G401 (cell line): ENCODE data around the gene PLA1A. TPM values are rescaled to one million over a fixed set of nuclear protein-coding genes. Genes with fewer than 3 reads are reported as not detected.

ENCODE experiments used
- DNase-seq: peaks from one replicate; pipeline ENCODE4 v3.0.0-alpha.2; 2015; ENCODE audit warnings: low spot score
- in situ Hi-C: cut with HindIII; loops from 2 replicates; pipeline ENCODE4 v1.10.0; 2016; ENCODE audit warnings: low sequenced_read_pairs, mixed read lengths
- total RNA-seq: library from RNA; depleted of rRNA; stranded (reverse); fragments of >200 nt; shearing (Covaris generic); gene quantifications from 2 replicates; pipeline ENCODE4 v1.2.3, GENCODE V29; 2014

The PLA1A gene
- total RNA-seq, 1 experiment from 2014 or later: not detected

GRCh38 chr3:119653876-119654275 is 56.2 kb downstream of the PLA1A start:
- in situ Hi-C loops: no loop called here

GRCh38 chr3:119657887-119658702 is 60.4 kb downstream of the PLA1A start:
- in situ Hi-C loops: no loop called here
- DNase-seq: no peak

More at GRCh38 chr3:119653876-119654275, 56.2 kb downstream of the PLA1A start:
- no peak for DNase-seq

- no peak for DNase-seq
- in situ Hi-C loops: no loop called here
These were observed 61.3 kb downstream of the PLA1A start for GRCh38 chr3:119658994-119659393.

DNA sequence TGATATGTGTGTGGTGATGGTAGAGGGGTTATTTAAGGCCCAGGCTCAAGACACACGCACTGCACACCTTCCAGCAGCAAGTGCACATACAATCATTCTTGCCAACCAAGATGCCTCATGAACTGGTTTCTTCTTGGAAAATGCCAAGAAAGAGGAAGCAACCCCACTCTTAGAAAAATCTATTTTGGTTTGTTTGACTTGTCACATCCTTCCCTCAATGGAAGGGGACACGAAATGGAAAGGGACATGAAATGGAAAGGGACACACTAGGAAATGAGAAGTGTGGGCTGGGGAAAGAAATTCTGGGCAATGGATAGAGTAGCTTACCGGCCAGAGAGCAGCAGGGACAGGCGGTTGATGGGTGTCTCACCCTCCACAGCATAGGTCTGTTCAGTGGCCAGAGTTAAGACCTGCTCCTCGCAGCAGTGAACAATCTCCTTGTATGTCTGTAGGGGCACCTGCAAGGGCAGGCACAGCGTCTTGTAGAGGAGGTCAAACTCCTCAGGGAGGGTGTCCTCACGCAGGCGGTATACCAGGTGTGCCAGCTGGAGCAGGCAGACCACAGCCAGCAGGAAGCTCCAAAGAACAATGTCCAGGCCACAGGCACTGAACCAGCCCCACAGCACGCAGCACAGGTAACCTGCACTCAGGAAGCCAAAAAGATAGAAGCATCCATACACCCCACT is 62.1 kb downstream of the PLA1A start:
- in situ Hi-C loops: no loop called here
- no peak for DNase-seq

- DNase-seq: peak; percentile 35
- in situ Hi-C loops: no loop called here
These were observed 63.1 kb downstream of the PLA1A start, which contains the start of gene POPDC2 for GRCh38 chr3:119660474-119661440. TSS of gene POPDC2 (minus strand) at chr3:119660589. CDS start at chr3:119660423, 166 bp downstream.

- in situ Hi-C loops: no loop called here
- DNase-seq: peak; percentile 21
These were observed 65.1 kb downstream of the PLA1A start for GRCh38 chr3:119662604-119663373.

DNA sequence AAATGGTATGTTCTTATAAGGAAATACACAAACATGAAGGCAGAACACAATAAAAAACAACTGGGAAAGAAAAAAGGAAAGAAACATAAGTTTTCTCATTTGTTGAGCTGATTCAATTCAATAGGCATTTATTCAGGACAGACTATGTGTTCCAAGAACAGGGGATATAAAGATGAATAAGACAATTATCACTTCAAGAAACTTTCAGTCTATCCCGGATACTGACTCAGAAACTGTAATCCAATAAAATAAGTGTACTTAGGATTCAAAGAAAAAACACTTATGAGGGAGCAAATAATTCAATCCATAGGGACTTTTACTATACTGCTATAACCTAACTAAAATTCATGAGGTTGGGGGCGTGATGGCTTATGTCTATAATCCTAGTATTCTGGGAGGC is 66.2 kb downstream of the PLA1A start:
- DNase-seq: no peak
- in situ Hi-C loops: no loop called here

DNA sequence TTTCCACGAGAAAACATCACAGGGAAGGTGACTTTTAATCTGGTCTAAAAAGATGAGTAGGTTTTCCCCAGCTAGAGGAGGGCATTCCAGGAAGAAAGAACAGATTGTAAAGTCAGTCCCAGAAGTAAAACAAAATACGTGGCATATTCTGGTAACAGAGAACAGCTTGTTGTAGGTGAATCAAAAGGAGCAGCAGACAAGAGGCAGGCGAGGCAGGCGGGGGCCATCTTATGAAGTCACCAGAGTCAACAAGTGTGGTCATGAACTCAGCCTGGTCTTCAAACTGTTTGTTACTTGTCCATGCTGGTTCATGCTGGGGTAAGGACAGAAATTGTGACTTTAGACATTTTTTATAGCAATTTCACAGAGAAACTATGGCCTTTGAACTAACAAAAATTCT is 66.7 kb downstream of the PLA1A start:
- in situ Hi-C loops: no loop called here
- no peak for DNase-seq

- in situ Hi-C loops: no loop called here
These were observed 67.2 kb downstream of the PLA1A start for GRCh38 chr3:119664850-119665379.

DNA sequence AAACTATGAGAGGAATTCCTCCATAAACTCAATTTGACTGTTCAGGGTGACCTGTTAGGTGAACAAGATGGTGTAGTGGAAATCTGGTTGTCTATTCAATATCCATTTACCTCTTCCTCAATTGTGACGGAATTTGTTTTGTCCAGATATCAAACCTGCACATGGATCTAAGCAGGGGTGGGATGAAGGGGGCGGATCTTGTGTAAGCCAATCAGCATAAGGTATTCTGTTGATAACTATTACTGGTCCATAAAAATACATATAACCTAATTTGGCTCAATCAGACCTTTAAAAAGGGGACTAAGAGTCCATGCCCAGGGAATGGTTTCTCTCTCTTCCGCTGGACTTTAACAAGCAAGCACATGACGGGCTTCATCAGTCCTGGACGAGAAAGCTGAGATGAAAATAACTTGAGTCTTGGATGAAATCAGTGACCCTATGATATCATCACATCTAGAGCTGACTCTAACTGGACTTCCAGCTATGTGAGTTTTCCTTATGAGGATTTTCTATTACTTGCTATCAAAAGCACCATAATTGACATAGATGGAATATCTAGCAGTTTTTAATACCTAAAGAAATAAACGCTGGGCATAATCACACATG is 68.4 kb downstream of the PLA1A start:
- no peak for DNase-seq
- in situ Hi-C loops: no loop called here

More at GRCh38 chr3:119664850-119665379, 67.2 kb downstream of the PLA1A start:
- DNase-seq: no peak

DNA sequence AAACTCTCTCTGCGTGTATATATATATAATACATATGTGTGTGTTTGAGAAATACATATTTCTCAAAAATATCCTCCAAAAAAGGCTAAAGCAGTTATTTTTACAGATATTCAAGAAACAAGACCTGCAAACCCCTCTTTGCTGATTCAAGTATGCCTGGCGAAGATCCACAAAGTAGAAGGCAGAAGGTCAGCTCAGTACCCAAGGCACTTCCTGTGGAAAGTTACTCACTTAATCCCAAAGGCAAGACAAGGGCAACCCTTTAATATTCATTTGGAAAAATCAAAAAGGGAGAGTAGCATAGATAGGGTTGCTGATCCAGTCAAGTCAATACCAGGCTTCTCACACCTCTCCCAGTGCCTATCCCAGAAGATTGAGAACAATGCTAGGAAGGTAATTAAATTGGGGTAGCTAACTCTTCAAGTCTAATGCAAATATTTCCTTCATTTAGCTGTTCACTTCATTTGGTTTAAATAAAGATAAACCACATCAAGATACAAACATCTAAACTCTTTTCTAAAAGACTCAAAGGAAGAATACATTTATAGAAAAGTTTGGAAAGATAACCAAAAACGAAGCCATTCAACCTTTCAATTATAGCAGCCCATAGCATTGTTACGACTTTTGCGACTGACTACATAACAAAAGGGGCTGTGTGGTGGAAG is 72.4 kb downstream of the PLA1A start:
- in situ Hi-C loops: no loop called here
- DNase-seq: no peak

- in situ Hi-C loops: no loop called here
- no peak for DNase-seq
These were observed 75.1 kb downstream of the PLA1A start for GRCh38 chr3:119672776-119673175.

GRCh38 chr3:119673875-119674274 is 76.2 kb downstream of the PLA1A start:
- in situ Hi-C loops: no loop called here
- DNase-seq: no peak

DNA sequence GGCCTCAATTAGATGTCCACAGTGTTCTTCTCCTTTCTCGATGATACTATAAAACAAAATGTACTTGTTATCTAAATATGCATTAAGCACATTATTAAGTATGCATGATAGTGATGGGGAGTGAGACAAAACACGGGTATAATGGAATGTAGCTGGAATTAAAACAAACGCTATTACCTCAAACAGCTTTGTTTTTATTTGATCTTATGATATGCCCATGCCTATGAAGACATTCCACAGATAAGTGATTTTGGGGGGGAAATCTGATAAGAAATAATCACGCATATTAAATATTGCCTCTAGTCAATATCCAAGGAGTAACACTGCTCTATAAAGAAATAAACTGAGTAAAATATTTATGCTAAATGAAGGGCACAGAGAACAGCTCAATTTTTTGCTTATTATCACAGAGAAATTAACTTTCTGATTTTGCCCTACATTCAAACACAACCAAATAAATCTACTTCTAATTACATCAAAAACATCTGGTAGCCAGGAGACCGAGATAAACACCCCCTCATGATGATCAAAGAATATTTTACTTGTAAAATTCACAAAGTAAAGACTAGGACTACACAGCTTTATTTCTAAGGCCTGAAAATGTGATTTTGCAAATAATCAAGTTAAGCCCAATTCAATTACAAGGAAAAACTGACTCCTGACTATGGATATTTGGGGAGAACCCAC is 77.6 kb downstream of the PLA1A start:
- in situ Hi-C loops: no loop called here
- no peak for DNase-seq

DNA sequence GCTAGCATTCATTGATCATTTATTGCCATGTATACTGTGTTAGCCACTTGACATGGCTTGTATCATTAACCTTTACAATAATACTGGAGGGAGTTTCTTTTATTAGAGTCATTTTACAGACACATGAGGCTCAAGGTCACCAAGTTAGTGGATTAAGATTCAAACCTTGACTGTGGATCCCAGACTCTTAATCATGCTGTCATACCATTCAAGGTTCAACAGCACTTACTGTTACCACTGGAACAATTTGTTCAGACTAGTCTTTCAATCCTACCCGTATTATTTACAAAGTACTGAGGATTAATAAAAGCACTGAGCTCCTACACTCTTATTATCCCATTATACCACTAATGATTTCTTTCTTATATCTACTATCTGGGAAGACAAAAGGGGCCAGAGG is 78.3 kb downstream of the PLA1A start:
- in situ Hi-C loops: no loop called here

GRCh38 chr3:119676771-119677640 is 79.3 kb downstream of the PLA1A start, which contains the start of gene COX17:
TSS of gene COX17 (minus strand) at chr3:119677406. CDS start at chr3:119677310, 96 bp downstream.
- in situ Hi-C loops: no loop called here

More for the DNA sequence above, 78.3 kb downstream of the PLA1A start:
- DNase-seq: no peak

More at GRCh38 chr3:119676771-119677640, 79.3 kb downstream of the PLA1A start, which contains the start of gene COX17:
- peak; percentile 98 for DNase-seq
